HFFc6 (cell line): ENCODE measurements around the gene RAB4A. TPM values are rescaled to one million over a fixed set of nuclear protein-coding genes. Genes with fewer than 3 reads are reported as not detected.

Source experiments
- DNase-seq: peaks from one replicate; pipeline ENCODE4 v3.0.0-alpha.2; 2018
- H3K27ac Mint-ChIP-seq: 2 replicates; pipeline ENCODE4 v1.8.0; 2020; ENCODE audit warnings: mild to moderate bottlenecking, mixed read lengths
- H3K27me3 Mint-ChIP-seq: 2 replicates; pipeline ENCODE4 v1.8.0; 2021; ENCODE audit warnings: mild to moderate bottlenecking, moderate library complexity, mixed read lengths; ENCODE audit not compliant: insufficient read depth
- H3K36me3 Mint-ChIP-seq: 2 replicates; pipeline ENCODE4 v1.8.0; 2021; ENCODE audit warnings: low read depth, mixed read lengths
- H3K4me1 Mint-ChIP-seq: 2 replicates; pipeline ENCODE4 v1.8.0; 2020; ENCODE audit warnings: low read depth, mixed read lengths
- H3K4me3 Mint-ChIP-seq: 2 replicates; pipeline ENCODE4 v1.8.0; 2020; ENCODE audit warnings: mild to moderate bottlenecking, moderate library complexity, mixed read lengths
- H3K9me3 Mint-ChIP-seq: 2 replicates; pipeline ENCODE4 v1.8.0; 2020; ENCODE audit warnings: mild to moderate bottlenecking, mixed read lengths
- CTCF ChIP-seq: fragments of 200-600 bp; sonication (generic); IDR thresholded peaks from 2 replicates; pipeline ENCODE4 v1.5.0; 2021; ENCODE audit warnings: antibody characterized with exemption, mild to moderate bottlenecking
- total RNA-seq, 6 experiments: library from RNA; stranded (reverse); fragmentation: NEBNext Ultra II Directional; extraction: Animal tissue kit (Norgen Biotek cat#: 25700); gene quantifications; 2 replicates in 1 of 6; 3 replicates in 5 of 6; pipeline ENCODE4 v1.2.3, GENCODE V29; 2021

The RAB4A gene
- total RNA-seq, 6 experiments from 2014 or later, result 34.7 to 64.2 (median 41.3) TPM

GRCh38 chr1:229328598-229329362 is 57.9 kb downstream of the RAB4A start:
- H3K4me3 Mint-ChIP-seq, result no peak overlapping the region
- peaks cover 26% of the 10 kb centered on the region for H3K36me3 Mint-ChIP-seq
- peaks cover 4% of the 10 kb centered on the region; the same call in 1 of the 2 replicates for H3K9me3 Mint-ChIP-seq
- no peak for DNase-seq
- peaks cover 1% of the 10 kb centered on the region for H3K27me3 Mint-ChIP-seq
- H3K27ac Mint-ChIP-seq, result no peak overlapping the region
- peaks cover 26% of the 10 kb centered on the region for H3K4me1 Mint-ChIP-seq
- no peak for TF ChIP-seq CTCF

GRCh38 chr1:229334269-229334668 is 63.4 kb downstream of the RAB4A start:
- no peak for TF ChIP-seq CTCF
- peaks cover 1% of the 10 kb centered on the region; the same call in 1 of the 2 replicates for H3K27me3 Mint-ChIP-seq
- H3K36me3 Mint-ChIP-seq, result peaks cover 18% of the 10 kb centered on the region
- DNase-seq, result no peak
- no peak overlapping the region for H3K4me3 Mint-ChIP-seq
- peaks cover 23% of the 10 kb centered on the region for H3K4me1 Mint-ChIP-seq
- peaks cover 11% of the 10 kb centered on the region for H3K9me3 Mint-ChIP-seq
- no peak overlapping the region for H3K27ac Mint-ChIP-seq

- peaks cover 18% of the 10 kb centered on the region for H3K36me3 Mint-ChIP-seq
- no peak for DNase-seq
- no peak overlapping the region for H3K27ac Mint-ChIP-seq
- H3K9me3 Mint-ChIP-seq, result peaks cover 11% of the 10 kb centered on the region
- peaks cover 27% of the 10 kb centered on the region for H3K4me1 Mint-ChIP-seq
- no peak overlapping the region for H3K4me3 Mint-ChIP-seq
- no peak for TF ChIP-seq CTCF
- H3K27me3 Mint-ChIP-seq, result peaks cover 1% of the 10 kb centered on the region
Measured at GRCh38 chr1:229334716-229335115, 63.8 kb downstream of the RAB4A start.

GRCh38 chr1:229336345-229336744 is 65.4 kb downstream of the RAB4A start:
- peaks cover 11% of the 10 kb centered on the region for H3K9me3 Mint-ChIP-seq
- peaks cover 1% of the 10 kb centered on the region for H3K27me3 Mint-ChIP-seq
- H3K4me1 Mint-ChIP-seq, result peaks cover 42% of the 10 kb centered on the region
- no peak overlapping the region for H3K4me3 Mint-ChIP-seq
- no peak for DNase-seq
- no peak overlapping the region for H3K27ac Mint-ChIP-seq
- H3K36me3 Mint-ChIP-seq, result peaks cover 18% of the 10 kb centered on the region
- TF ChIP-seq CTCF, result no peak

- Mint-ChIP-seq H3K36me3 (peaks cover 14% of the 10 kb centered on the region), H3K27ac (no peak overlapping the region), H3K4me3 (peak overlapping the region; percentile 79; the same call in 1 of the 2 replicates), H3K9me3 (peaks cover 6% of the 10 kb centered on the region), H3K27me3 (no peaks in the 10 kb centered on the region; the same call in 1 of the 2 replicates), H3K4me1 (peaks cover 52% of the 10 kb centered on the region)
- DNase-seq, result no peak
- no peak for TF ChIP-seq CTCF
Measured at GRCh38 chr1:229339086-229339485, 68.2 kb downstream of the RAB4A start.
